Neuronal stem cell (in vitro differentiated cells): ENCODE measurements around the gene OR11A1.

Experiments
- DNase-seq: peaks from one replicate; pipeline ENCODE4 v3.0.0-alpha.2; 2013; ENCODE audit warnings: low spot score
- H2AFZ ChIP-seq: one replicate; pipeline ENCODE4 v1.6.1; 2013; ENCODE audit warnings: mild to moderate bottlenecking, low read length, inconsistent platforms
- H2AK5ac ChIP-seq: 2 replicates; pipeline ENCODE4 v1.6.1; 2013; ENCODE audit warnings: low read depth, mild to moderate bottlenecking, inconsistent platforms, low read length, moderate library complexity, mixed read lengths
- H2BK120ac ChIP-seq: 2 replicates; pipeline ENCODE4 v1.6.1; 2013; ENCODE audit warnings: low read depth, mild to moderate bottlenecking, inconsistent platforms, low read length, moderate library complexity, mixed read lengths
- H2BK12ac ChIP-seq: one replicate; pipeline ENCODE4 v1.6.1; 2013; ENCODE audit warnings: low read length, inconsistent platforms
- H2BK15ac ChIP-seq: 2 replicates; pipeline ENCODE4 v1.6.1; 2013; ENCODE audit warnings: mild to moderate bottlenecking, low read length, inconsistent platforms, mixed read lengths
- H2BK5ac ChIP-seq: one replicate; pipeline ENCODE4 v1.6.1; 2013; ENCODE audit warnings: inconsistent platforms, mild to moderate bottlenecking, low read length, moderate library complexity
- H3K14ac ChIP-seq: one replicate; pipeline ENCODE4 v1.6.1; 2013; ENCODE audit warnings: low read length, inconsistent platforms
- H3K18ac ChIP-seq: 2 replicates; pipeline ENCODE4 v1.6.1; 2013; ENCODE audit warnings: low read length, inconsistent platforms
- H3K23ac ChIP-seq: 2 replicates; pipeline ENCODE4 v1.6.1; 2013; ENCODE audit warnings: low read depth, mild to moderate bottlenecking, mixed read lengths, low read length, inconsistent platforms; ENCODE audit not compliant: poor library complexity
- H3K27ac ChIP-seq: replicated peaks from 3 replicates; pipeline ENCODE4 v1.5.1; 2013; ENCODE audit warnings: low read length, inconsistent platforms
- H3K27me3 ChIP-seq, 3 experiments: 2 replicates each; pipeline ENCODE4 v1.6.1; 2013; ENCODE audit warnings: low read length in 3 of 3, mild to moderate bottlenecking in 2 of 3, inconsistent platforms in 1 of 3, low read depth in 1 of 3, mixed read lengths in 1 of 3, moderate library complexity in 1 of 3; ENCODE audit not compliant: control insufficient read depth in 3 of 3, insufficient read depth in 3 of 3
- H3K36me3 ChIP-seq, 2 donors: replicated peaks in 1 of 2; 2 replicates each; pipeline ENCODE4 v1.6.1; 2013; ENCODE audit warnings: low read length in 2 of 2; ENCODE audit not compliant: control insufficient read depth in 2 of 2, insufficient read depth in 2 of 2
- H3K4ac ChIP-seq: 2 replicates; pipeline ENCODE4 v1.6.1; 2013; ENCODE audit warnings: inconsistent platforms, mild to moderate bottlenecking, low read length, moderate library complexity
- H3K4me1 ChIP-seq, 2 donors: 1 replicate in 1 of 2; 2 replicates in 1 of 2; pipeline ENCODE4 v1.6.1; 2013; ENCODE audit warnings: low read length in 2 of 2, low read depth in 1 of 2; ENCODE audit not compliant: control insufficient read depth in 2 of 2, insufficient read depth in 1 of 2
- H3K4me2 ChIP-seq: one replicate; pipeline ENCODE4 v1.6.1; 2013; ENCODE audit warnings: mild to moderate bottlenecking, low read length, inconsistent platforms; ENCODE audit not compliant: insufficient read depth, poor library complexity, severe bottlenecking
- H3K4me3 ChIP-seq, 2 donors: 2 replicates each; pipeline ENCODE4 v1.5.1; 2013; ENCODE audit warnings: low read length in 2 of 2, mild to moderate bottlenecking in 2 of 2, inconsistent platforms in 1 of 2, moderate library complexity in 1 of 2
- H3K79me1 ChIP-seq: one replicate; pipeline ENCODE4 v1.6.1; 2013; ENCODE audit warnings: low read depth, mild to moderate bottlenecking, inconsistent platforms, low read length, moderate library complexity
- H3K9ac ChIP-seq: one replicate; pipeline ENCODE4 v1.6.1; 2013; ENCODE audit warnings: mild to moderate bottlenecking, low read depth, low read length, inconsistent platforms; ENCODE audit not compliant: poor library complexity
- H3K9me3 ChIP-seq, 2 donors: replicated peaks in 1 of 2; 2 replicates each; pipeline versions ENCODE3 to v1.6.1; 2013; ENCODE audit warnings: low read length in 2 of 2, mild to moderate bottlenecking in 2 of 2, inconsistent platforms in 1 of 2, low read depth in 1 of 2, mixed read lengths in 1 of 2, moderate library complexity in 1 of 2; ENCODE audit not compliant: control insufficient read depth in 2 of 2, insufficient read depth in 1 of 2
- H4K8ac ChIP-seq: one replicate; pipeline ENCODE4 v1.6.1; 2013; ENCODE audit warnings: low read depth, mild to moderate bottlenecking, inconsistent platforms, low read length, moderate library complexity
- H4K91ac ChIP-seq: one replicate; pipeline ENCODE4 v1.6.1; 2013; ENCODE audit warnings: low read length, low read depth, mild to moderate bottlenecking, inconsistent platforms; ENCODE audit not compliant: poor library complexity
- WGBS, 2 donors: extraction: QIAGEN DNeasy Blood & Tissue Kit; methylation state at CpG; one replicate each; pipeline ENCODE4 v1.1.7; 2013; ENCODE audit warnings: missing lambda C conversion rate in 2 of 2, mixed read lengths in 1 of 2; ENCODE audit not compliant: insufficient read length in 2 of 2, insufficient replicate concordance in 1 of 2; ENCODE audit errors: extremely low coverage in 2 of 2; 5-methylcytosine and 5-hydroxymethylcytosine counted together

Gene OR11A1

GRCh38 chr6:29478740-29479139 is 21.9 kb upstream of the OR11A1 start:
- no peak overlapping the region for H4K8ac ChIP-seq
- H3K27me3 ChIP-seq = no peaks in the 10 kb centered on the region
- H3K4ac ChIP-seq = no peak overlapping the region
- H4K91ac ChIP-seq = no peak overlapping the region
- no peak overlapping the region for H3K4me2 ChIP-seq
- H3K9ac ChIP-seq = no peak overlapping the region
- H3K23ac ChIP-seq = no peak overlapping the region
- H2BK12ac ChIP-seq = no peak overlapping the region
- H3K9me3 ChIP-seq = peaks cover 0 to 2% of the 10 kb centered on the region in 2 donors
- no peak overlapping the region for H2BK5ac ChIP-seq
- no peak overlapping the region for H3K14ac ChIP-seq
- DNase-seq = no peak
- H3K79me1 ChIP-seq = no peaks in the 10 kb centered on the region
- WGBS, 2 donors = no CpG with 5 or more reads among the region's 5 CpGs
- H3K4me1 ChIP-seq = no peaks in the 10 kb centered on the region
- no peak overlapping the region for H2BK120ac ChIP-seq
- no peaks in the 10 kb centered on the region for H3K36me3 ChIP-seq
- no peak overlapping the region for H3K18ac ChIP-seq
- H2AFZ ChIP-seq = no peak overlapping the region
- no peak overlapping the region for H3K27ac ChIP-seq
- no peak overlapping the region for H2BK15ac ChIP-seq
- no peak overlapping the region for H3K4me3 ChIP-seq
- H2AK5ac ChIP-seq = no peak overlapping the region

- no peak overlapping the region for H4K8ac ChIP-seq
- H3K27ac ChIP-seq = no peak overlapping the region
- no peak overlapping the region for H2AFZ ChIP-seq
- no peak overlapping the region for H2BK15ac ChIP-seq
- H3K4ac ChIP-seq = no peak overlapping the region
- peaks cover 0 to 2% of the 10 kb centered on the region in 2 donors for H3K9me3 ChIP-seq
- H2BK120ac ChIP-seq = no peak overlapping the region
- no peak for DNase-seq
- no peaks in the 10 kb centered on the region for H3K27me3 ChIP-seq
- no peak overlapping the region for H3K4me3 ChIP-seq
- no peak overlapping the region for H3K18ac ChIP-seq
- H2BK5ac ChIP-seq = no peak overlapping the region
- no peak overlapping the region for H4K91ac ChIP-seq
- no peak overlapping the region for H2AK5ac ChIP-seq
- no peak overlapping the region for H2BK12ac ChIP-seq
- no peak overlapping the region for H3K4me2 ChIP-seq
- no CpG with 5 or more reads among the region's 5 CpGs for WGBS, 2 donors
- H3K14ac ChIP-seq = no peak overlapping the region
- H3K9ac ChIP-seq = no peak overlapping the region
- no peaks in the 10 kb centered on the region for H3K36me3 ChIP-seq
- H3K4me1 ChIP-seq = no peaks in the 10 kb centered on the region
- H3K23ac ChIP-seq = no peak overlapping the region
- H3K79me1 ChIP-seq = no peaks in the 10 kb centered on the region
Measured at GRCh38 chr6:29477923-29478450, 21.1 kb upstream of the OR11A1 start.

GRCh38 chr6:29474996-29475395 is 18.1 kb upstream of the OR11A1 start:
- Histone ChIP-seq H2AFZ (no peak overlapping the region), H3K4ac (no peak overlapping the region), H3K4me2 (no peak overlapping the region), H3K9me3 (peaks cover 0 to 2% of the 10 kb centered on the region in 2 donors), H2BK15ac (no peak overlapping the region), H3K4me3 (no peak overlapping the region), H3K18ac (no peak overlapping the region), H3K79me1 (no peaks in the 10 kb centered on the region), H4K8ac (no peak overlapping the region), H3K27me3 (peaks cover 0 to 3% (median 0%) of the 10 kb centered on the region in 3 experiments), H4K91ac (no peak overlapping the region), H2AK5ac (no peak overlapping the region), H3K27ac (no peak overlapping the region), H2BK120ac (no peak overlapping the region), H3K4me1 (no peaks in the 10 kb centered on the region), H3K36me3 (no peaks in the 10 kb centered on the region), H3K23ac (no peak overlapping the region), H3K14ac (no peak overlapping the region), H2BK12ac (no peak overlapping the region), H2BK5ac (no peak overlapping the region), H3K9ac (no peak overlapping the region)
- WGBS, 2 donors = no CpG with 5 or more reads among the region's 2 CpGs
- no peak for DNase-seq

- Histone ChIP-seq H4K91ac (no peak overlapping the region), H4K8ac (no peak overlapping the region), H2BK5ac (no peak overlapping the region), H3K4ac (no peak overlapping the region), H3K4me3 (no peak overlapping the region), H3K4me1 (no peaks in the 10 kb centered on the region), H3K36me3 (no peaks in the 10 kb centered on the region), H2BK15ac (no peak overlapping the region), H3K27ac (no peak overlapping the region), H3K9ac (no peak overlapping the region), H2AFZ (no peak overlapping the region), H2BK120ac (no peak overlapping the region), H3K27me3 (no peaks in the 10 kb centered on the region), H3K9me3 (no peaks in the 10 kb centered on the region), H3K14ac (no peak overlapping the region), H2BK12ac (no peak overlapping the region), H3K4me2 (no peak overlapping the region), H2AK5ac (no peak overlapping the region), H3K79me1 (no peaks in the 10 kb centered on the region), H3K18ac (no peak overlapping the region), H3K23ac (no peak overlapping the region)
- no peak for DNase-seq
- no CpG with 5 or more reads among the region's 6 CpGs for WGBS, 2 donors
Measured at GRCh38 chr6:29466241-29466640, 9.4 kb upstream of the OR11A1 start.
